HG03064 (cell line): ENCODE results near the gene SLC6A1.
"Not testable (repeated sequence)": the region's sequence is repeated elsewhere in the genome, so short reads cannot be mapped to it uniquely, and the experiment has no call there.

Experiments used
- ATAC-seq: cut with Tn5 transposase; IDR thresholded peaks from one replicate; pipeline ENCODE4 v1.9.1; 2021; ENCODE audit warnings: low read depth; ENCODE audit not compliant: unreplicated experiment

SLC6A1 gene

GRCh38 chr3:11056531-11057050 is 64.0 kb downstream of the SLC6A1 start:
- no peak for ATAC-seq

- ATAC-seq = no peak
Measured at GRCh38 chr3:11057655-11058054, 65.1 kb downstream of the SLC6A1 start.

- no peak for ATAC-seq
Measured at GRCh38 chr3:11059090-11059798, 66.7 kb downstream of the SLC6A1 start.

GRCh38 chr3:11059799-11060115 is 67.2 kb downstream of the SLC6A1 start:
- ATAC-seq = no peak

GRCh38 chr3:11060500-11061251 is 68.1 kb downstream of the SLC6A1 start:
- ATAC-seq = no peak

- not testable (repeated sequence) for ATAC-seq
Measured at GRCh38 chr3:11061268-11061871, 68.8 kb downstream of the SLC6A1 start.

GRCh38 chr3:11062704-11063103 is 70.2 kb downstream of the SLC6A1 start:
- ATAC-seq = no peak

GRCh38 chr3:11071096-11071755 is 78.7 kb downstream of the SLC6A1 start:
- ATAC-seq = no peak

- ATAC-seq = no peak
Measured at GRCh38 chr3:11072631-11073030, 80.1 kb downstream of the SLC6A1 start.

GRCh38 chr3:11074011-11074410 is 81.5 kb downstream of the SLC6A1 start:
- ATAC-seq = no peak

GRCh38 chr3:11074451-11074850 is 81.9 kb downstream of the SLC6A1 start:
- ATAC-seq = no peak

- not testable (repeated sequence) for ATAC-seq
Measured at GRCh38 chr3:11075122-11075521, 82.6 kb downstream of the SLC6A1 start.

GRCh38 chr3:11076711-11077110 is 84.2 kb downstream of the SLC6A1 start:
- no peak for ATAC-seq

GRCh38 chr3:11077466-11077865 is 84.9 kb downstream of the SLC6A1 start:
- ATAC-seq = no peak

GRCh38 chr3:11078826-11079515 is 86.4 kb downstream of the SLC6A1 start:
- no peak for ATAC-seq

- ATAC-seq = no peak
Measured at GRCh38 chr3:11080492-11080891, 87.9 kb downstream of the SLC6A1 start.

GRCh38 chr3:11084098-11084497 is 91.5 kb downstream of the SLC6A1 start:
- ATAC-seq = no peak

- ATAC-seq = no peak
Measured at GRCh38 chr3:11084677-11085076, 92.1 kb downstream of the SLC6A1 start.

- no peak for ATAC-seq
Measured at GRCh38 chr3:11085093-11085840, 92.7 kb downstream of the SLC6A1 start.

- no peak for ATAC-seq
Measured at GRCh38 chr3:11086856-11087255, 94.3 kb downstream of the SLC6A1 start.
